ENCODE measurements around the gene TBX2. TPM values are rescaled to one million over a fixed set of nuclear protein-coding genes. Genes with fewer than 3 reads are reported as not detected.

The TBX2 gene
- polyA plus RNA-seq, 1 donor (not counting 4 experiments of a cell fraction or from before 2014, with no cell fraction given): not detected

DNA sequence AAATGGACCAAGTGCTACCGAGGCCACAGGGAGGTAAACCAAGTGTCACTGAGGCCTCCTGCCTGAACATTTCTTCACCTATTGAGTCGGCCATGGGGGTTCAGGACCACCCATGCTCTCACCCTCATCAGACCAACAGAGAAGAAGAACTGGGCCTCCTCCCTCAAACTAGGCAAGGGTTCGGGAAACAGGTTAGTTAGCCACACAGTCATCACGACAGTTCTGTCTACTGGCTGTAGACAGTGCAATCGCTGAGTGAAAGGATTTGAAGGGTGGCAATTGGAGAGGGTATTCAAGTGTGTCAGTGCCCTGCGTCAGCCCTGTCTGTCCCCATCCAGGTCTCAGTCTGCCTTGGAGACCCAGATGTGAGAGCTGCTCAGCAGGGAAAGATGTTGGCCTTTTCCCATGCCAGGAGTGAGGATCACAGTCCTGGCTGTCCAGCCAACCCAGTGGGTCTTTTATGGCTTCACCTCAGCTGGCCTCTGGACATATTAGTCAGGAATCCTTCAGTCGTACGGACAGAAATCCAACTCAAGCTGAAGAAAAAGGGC lies 19.9 kb downstream of the TBX2 start:
- Histone ChIP-seq H3K9me3 (ENCODE audit: control insufficient read depth, low read depth, low read length) (no peaks in the 10 kb centered on the region), H3K79me2 (ENCODE audit: control insufficient read depth, insufficient read depth, low read length) (no peaks in the 10 kb centered on the region), H3K4me1 (ENCODE audit: control insufficient read depth, extremely low read depth, insufficient read depth, low read length) (no peaks in the 10 kb centered on the region), H3K9ac (ENCODE audit: control insufficient read depth, extremely low read depth, insufficient read depth, low read length) (no peak overlapping the region), H3K27ac (ENCODE audit: control insufficient read depth, insufficient read depth, low read length) (no peak overlapping the region), H2AFZ (ENCODE audit: control insufficient read depth, low read length) (no peak overlapping the region), H3K4me3 (ENCODE audit: control insufficient read depth in 2 of 3, extremely low read depth in 1 of 3, insufficient read depth in 2 of 3, low read depth in 1 of 3, low read length in 3 of 3) (no peak overlapping the region), H3K36me3 (ENCODE audit: control insufficient read depth in 2 of 2, extremely low read depth in 1 of 2, insufficient read depth in 2 of 2, low read length in 2 of 2) (no peaks in the 10 kb centered on the region), H4K20me1 (ENCODE audit: control insufficient read depth, extremely low read depth, insufficient read depth, low read length) (no peaks in the 10 kb centered on the region), H3K27me3 (ENCODE audit: control insufficient read depth, extremely low read depth, insufficient read depth, low read length) (no peaks in the 10 kb centered on the region), H3K4me2 (ENCODE audit: control insufficient read depth, extremely low read depth, insufficient read depth, low read depth, low read length) (no peak overlapping the region), H3K9me1 (ENCODE audit: control insufficient read depth, extremely low read depth, insufficient read depth, low read length) (no peaks in the 10 kb centered on the region)
- DNase-seq (ENCODE audit: low read depth, low spot score) (no peak), FAIRE-seq (no peak)
- dilution Hi-C loops (cut with MboI; ENCODE audit: extremely low pct_ligation_motif_present, low sequenced_read_pairs): no loop called here
- TF ChIP-seq, protein P1, sequence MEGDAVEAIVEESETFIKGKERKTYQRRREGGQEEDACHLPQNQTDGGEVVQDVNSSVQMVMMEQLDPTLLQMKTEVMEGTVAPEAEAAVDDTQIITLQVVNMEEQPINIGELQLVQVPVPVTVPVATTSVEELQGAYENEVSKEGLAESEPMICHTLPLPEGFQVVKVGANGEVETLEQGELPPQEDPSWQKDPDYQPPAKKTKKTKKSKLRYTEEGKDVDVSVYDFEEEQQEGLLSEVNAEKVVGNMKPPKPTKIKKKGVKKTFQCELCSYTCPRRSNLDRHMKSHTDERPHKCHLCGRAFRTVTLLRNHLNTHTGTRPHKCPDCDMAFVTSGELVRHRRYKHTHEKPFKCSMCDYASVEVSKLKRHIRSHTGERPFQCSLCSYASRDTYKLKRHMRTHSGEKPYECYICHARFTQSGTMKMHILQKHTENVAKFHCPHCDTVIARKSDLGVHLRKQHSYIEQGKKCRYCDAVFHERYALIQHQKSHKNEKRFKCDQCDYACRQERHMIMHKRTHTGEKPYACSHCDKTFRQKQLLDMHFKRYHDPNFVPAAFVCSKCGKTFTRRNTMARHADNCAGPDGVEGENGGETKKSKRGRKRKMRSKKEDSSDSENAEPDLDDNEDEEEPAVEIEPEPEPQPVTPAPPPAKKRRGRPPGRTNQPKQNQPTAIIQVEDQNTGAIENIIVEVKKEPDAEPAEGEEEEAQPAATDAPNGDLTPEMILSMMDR (optimal IDR thresholded peaks at IDR 0.05 in 1 of 3, IDR thresholded peaks at IDR 0.05 in 1 of 3, conservative IDR thresholded peaks at IDR 0.05 in 1 of 3; ENCODE audit: extremely low read depth in 1 of 3, insufficient read depth in 2 of 3, low read length in 3 of 3): no peak

DNA sequence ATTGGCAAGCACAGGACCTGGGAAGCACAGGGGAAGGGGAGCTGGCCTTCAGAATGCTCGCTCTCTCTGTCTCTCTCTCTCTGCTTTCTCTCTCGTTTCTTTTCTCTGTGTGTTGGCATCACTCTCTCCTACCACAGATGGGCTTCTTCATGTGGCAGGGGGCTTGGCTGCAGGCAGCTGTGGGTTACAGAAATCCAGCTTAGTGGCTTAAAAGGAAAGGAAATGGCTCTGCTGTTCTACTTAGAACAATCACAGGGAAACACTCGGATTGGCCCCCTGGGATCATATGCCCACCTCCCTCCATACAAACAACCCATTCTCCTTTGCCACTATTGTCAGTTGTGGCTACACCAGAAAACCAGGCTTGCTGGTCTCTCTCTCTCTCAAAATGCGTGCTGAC lies 20.4 kb downstream of the TBX2 start:
- no peak for FAIRE-seq
- dilution Hi-C loops (cut with MboI; ENCODE audit: extremely low pct_ligation_motif_present, low sequenced_read_pairs): no loop called here

More for the DNA sequence above, 20.4 kb downstream of the TBX2 start:
- no peaks in the 10 kb centered on the region for H3K36me3 ChIP-seq (ENCODE audit: control insufficient read depth in 2 of 2, extremely low read depth in 1 of 2, insufficient read depth in 2 of 2, low read length in 2 of 2)
- no peaks in the 10 kb centered on the region for H4K20me1 ChIP-seq (ENCODE audit: control insufficient read depth, extremely low read depth, insufficient read depth, low read length)
- no peaks in the 10 kb centered on the region for H3K79me2 ChIP-seq (ENCODE audit: control insufficient read depth, insufficient read depth, low read length)
- H3K27me3 ChIP-seq (ENCODE audit: control insufficient read depth, extremely low read depth, insufficient read depth, low read length): no peaks in the 10 kb centered on the region
- TF ChIP-seq, protein P1 (optimal IDR thresholded peaks at IDR 0.05 in 1 of 3, IDR thresholded peaks at IDR 0.05 in 1 of 3, conservative IDR thresholded peaks at IDR 0.05 in 1 of 3; ENCODE audit: extremely low read depth in 1 of 3, insufficient read depth in 2 of 3, low read length in 3 of 3): no peak
- no peak for TF ChIP-seq EZH2 (IDR thresholded peaks at IDR 0.05; ENCODE audit: low read length)
- H3K4me3 ChIP-seq (ENCODE audit: control insufficient read depth in 2 of 3, extremely low read depth in 1 of 3, insufficient read depth in 2 of 3, low read depth in 1 of 3, low read length in 3 of 3): no peak overlapping the region
- H3K9me1 ChIP-seq (ENCODE audit: control insufficient read depth, extremely low read depth, insufficient read depth, low read length): no peaks in the 10 kb centered on the region
- no peak overlapping the region for H3K4me2 ChIP-seq (ENCODE audit: control insufficient read depth, extremely low read depth, insufficient read depth, low read depth, low read length)
- H3K9me3 ChIP-seq (ENCODE audit: control insufficient read depth, low read depth, low read length): no peaks in the 10 kb centered on the region
- no peak overlapping the region for H3K27ac ChIP-seq (ENCODE audit: control insufficient read depth, insufficient read depth, low read length)
- no peaks in the 10 kb centered on the region for H3K4me1 ChIP-seq (ENCODE audit: control insufficient read depth, extremely low read depth, insufficient read depth, low read length)
- no peak overlapping the region for H3K9ac ChIP-seq (ENCODE audit: control insufficient read depth, extremely low read depth, insufficient read depth, low read length)
- H2AFZ ChIP-seq (ENCODE audit: control insufficient read depth, low read length): no peak overlapping the region
- DNase-seq (ENCODE audit: low read depth, low spot score): no peak

Measured in keratinocyte (primary cell).